HG02884 (cell line): ENCODE measurements around the gene RARRES2.
"Not testable (repeated sequence)": the region's sequence is repeated elsewhere in the genome, so short reads cannot be mapped to it uniquely, and the experiment has no call there.

ENCODE experiments used
- ATAC-seq: cut with Tn5 transposase; IDR thresholded peaks from one replicate; pipeline ENCODE4 v1.9.1; 2021; ENCODE audit warnings: mild to moderate bottlenecking, moderate library complexity; ENCODE audit not compliant: unreplicated experiment

The RARRES2 gene

GRCh38 chr7:150341263-150342120 lies at the start of gene RARRES2:
RARRES2 (minus strand) TSS chr7:150341629; CDS start chr7:150340609, 1,020 bp downstream.
- no peak for ATAC-seq

DNA sequence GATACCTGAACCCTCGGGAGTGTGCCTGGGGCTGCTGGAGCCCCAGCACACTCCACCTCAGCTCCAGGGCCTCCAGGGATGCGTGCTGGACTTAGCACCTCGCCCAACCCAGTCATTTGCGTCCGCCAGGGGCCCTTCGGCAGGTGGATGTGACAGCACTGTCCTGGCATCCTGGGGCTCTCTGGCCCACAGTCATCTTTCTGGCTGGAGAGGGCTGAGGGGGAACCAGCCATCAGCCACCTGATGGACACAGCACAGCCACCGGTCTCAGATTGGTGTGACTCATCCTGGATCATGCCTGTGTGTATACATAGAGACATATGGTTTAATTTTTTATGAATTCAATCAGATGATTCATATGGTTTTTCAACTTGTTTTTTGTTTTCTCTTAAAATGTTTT lies 48.8 kb upstream of the RARRES2 start:
- ATAC-seq: no peak

GRCh38 chr7:150389532-150389816 lies 48.0 kb upstream of the RARRES2 start:
- no peak for ATAC-seq

GRCh38 chr7:150388709-150389531 lies 47.5 kb upstream of the RARRES2 start:
- ATAC-seq: no peak

DNA sequence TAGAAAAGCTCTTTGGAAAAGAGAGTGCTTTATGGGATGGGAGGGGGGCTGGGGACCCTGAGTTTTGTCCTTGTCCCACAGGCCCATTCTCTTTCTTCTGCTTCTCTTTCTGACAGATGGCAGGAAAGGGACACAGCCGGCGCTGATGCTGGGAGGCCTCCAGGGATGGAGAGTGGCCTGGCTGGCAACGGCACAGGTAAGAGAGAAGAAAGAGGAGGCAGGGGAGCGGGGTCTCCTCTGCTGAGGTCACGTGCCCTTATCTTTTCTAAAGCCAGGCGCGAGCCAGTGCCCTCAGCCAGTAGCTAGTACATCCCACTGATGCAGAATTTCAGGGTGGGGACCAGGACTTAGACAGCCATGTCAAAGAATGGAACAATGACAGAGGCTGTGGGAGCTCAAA lies 46.9 kb upstream of the RARRES2 start:
- ATAC-seq: no peak

DNA sequence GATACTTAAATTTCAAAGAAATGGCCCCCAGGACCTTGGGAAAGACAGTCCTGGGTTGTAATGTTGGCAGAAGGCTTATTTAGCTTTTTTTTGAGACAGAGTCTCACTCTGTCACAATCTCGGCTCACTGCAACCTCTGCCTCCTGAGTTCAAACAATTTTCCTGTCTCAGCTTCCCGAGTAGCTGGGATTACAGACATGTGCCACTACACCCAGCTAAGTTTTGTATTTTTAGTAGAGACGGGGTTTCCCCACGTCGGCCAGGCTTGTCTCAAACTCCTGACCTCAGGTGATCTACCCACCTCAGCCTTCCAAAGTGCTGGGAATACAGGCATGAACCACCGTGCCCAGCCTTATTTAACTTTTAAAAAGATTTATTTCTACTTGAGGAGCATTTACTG lies 44.5 kb upstream of the RARRES2 start:
- ATAC-seq: not testable (repeated sequence)

GRCh38 chr7:150385302-150385723 lies 43.9 kb upstream of the RARRES2 start:
- ATAC-seq: no peak

DNA sequence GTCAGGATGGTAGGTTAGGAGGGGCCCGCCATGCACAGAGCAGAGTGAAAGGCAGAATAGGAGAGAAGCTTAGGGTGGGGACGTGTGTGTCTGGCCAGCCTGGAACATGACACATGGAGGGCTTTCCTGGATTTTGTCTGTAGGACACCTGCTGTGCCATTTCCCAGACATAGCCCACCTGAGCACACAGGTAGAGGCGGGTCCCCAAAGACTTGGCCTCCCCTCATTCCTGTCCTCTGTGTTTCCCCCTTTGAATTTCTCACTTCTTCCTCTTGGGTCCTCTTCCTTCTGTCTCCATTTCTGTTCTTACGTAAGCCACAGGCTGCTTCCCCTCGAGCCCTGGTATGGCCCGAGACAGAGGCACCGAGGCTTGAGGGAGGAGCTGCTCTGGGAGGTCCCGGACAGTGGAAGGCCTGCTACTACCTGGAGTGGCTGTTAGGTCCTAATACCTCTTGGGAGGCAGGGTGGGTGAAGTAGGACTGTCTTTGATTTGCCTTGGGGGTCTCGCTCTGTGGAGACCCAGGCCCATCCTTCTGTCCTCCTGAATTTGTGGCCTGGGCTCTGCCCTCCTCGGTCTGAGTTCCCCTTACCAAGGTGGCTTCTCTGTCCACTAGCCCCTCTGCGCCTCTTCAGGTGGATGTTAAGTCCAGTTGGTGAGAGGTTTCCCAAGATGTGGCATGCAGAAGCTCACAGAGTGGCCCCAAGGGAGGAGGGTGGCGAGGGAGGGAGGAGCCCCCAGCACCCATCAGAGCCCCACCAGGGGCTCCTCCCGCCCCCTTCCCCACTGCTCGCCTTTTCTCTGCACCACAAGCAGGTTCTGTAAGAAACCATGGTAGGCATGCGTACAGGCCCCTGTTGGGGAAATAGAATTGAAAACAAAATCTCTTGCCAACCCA lies 43.2 kb upstream of the RARRES2 start:
- no peak for ATAC-seq

- ATAC-seq: no peak
Measured at GRCh38 chr7:150383710-150384397, 42.4 kb upstream of the RARRES2 start.

DNA sequence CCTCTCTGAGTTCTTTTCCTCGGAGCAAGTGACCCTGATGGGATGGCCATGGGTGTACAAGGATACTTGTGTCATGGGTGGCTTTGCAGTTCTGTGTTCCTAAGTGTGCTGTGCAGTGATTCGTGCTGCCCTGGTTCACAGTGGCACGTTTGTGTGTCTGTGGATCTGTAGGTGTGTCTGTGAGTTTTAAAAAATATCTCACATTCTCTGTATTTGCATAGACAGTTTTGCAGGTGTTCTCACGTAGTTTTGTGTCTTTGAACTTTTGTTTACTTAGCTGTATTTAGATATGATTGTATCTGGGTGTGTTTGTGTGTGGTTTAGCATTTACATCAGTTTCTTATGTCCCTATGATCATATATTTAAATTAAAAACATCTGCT lies 41.4 kb upstream of the RARRES2 start:
- no peak for ATAC-seq

GRCh38 chr7:150382123-150382843 lies 40.9 kb upstream of the RARRES2 start:
- ATAC-seq: no peak

- no peak for ATAC-seq
Measured at GRCh38 chr7:150381785-150382122, 40.3 kb upstream of the RARRES2 start.

DNA sequence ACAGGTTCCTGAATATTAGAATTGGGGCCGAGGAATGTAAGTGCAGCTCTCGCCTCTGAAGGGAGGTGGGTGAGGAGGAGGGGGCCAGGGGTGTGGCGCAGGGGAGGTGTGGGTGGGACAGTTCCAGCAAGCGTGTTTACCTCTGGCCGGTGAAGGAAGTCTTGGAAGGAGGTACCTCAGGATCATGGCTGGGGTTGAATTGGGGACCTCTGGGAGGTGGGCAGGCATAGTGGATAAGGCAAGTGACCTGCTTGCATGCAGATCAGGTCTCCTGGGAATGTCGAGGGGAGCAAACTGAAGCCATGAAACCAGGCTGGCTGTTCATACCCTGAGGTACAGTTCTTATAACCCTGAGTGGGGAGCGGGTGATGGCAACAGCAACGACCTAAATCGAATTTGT lies 39.7 kb upstream of the RARRES2 start:
- no peak for ATAC-seq

DNA sequence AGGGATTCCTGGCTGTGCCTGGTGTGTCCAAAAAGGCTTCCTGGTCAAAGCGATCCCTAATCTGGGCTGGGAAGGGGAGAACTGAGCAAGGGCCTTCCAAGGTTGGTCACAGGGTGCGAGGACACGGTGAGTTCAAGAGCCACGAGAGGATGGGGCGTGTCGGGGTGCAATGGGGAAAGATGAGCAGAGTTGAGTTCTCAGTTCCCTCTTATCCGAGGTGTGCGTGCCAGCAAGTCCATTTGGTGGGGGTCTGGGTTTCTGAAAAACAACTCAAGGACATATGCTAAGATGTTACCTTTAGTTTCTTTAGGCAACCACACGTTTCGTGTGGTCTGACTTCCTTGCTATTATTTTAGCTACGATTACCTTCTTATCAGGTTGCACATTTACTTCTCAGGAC lies 39.0 kb upstream of the RARRES2 start:
- peak; percentile 20 for ATAC-seq

DNA sequence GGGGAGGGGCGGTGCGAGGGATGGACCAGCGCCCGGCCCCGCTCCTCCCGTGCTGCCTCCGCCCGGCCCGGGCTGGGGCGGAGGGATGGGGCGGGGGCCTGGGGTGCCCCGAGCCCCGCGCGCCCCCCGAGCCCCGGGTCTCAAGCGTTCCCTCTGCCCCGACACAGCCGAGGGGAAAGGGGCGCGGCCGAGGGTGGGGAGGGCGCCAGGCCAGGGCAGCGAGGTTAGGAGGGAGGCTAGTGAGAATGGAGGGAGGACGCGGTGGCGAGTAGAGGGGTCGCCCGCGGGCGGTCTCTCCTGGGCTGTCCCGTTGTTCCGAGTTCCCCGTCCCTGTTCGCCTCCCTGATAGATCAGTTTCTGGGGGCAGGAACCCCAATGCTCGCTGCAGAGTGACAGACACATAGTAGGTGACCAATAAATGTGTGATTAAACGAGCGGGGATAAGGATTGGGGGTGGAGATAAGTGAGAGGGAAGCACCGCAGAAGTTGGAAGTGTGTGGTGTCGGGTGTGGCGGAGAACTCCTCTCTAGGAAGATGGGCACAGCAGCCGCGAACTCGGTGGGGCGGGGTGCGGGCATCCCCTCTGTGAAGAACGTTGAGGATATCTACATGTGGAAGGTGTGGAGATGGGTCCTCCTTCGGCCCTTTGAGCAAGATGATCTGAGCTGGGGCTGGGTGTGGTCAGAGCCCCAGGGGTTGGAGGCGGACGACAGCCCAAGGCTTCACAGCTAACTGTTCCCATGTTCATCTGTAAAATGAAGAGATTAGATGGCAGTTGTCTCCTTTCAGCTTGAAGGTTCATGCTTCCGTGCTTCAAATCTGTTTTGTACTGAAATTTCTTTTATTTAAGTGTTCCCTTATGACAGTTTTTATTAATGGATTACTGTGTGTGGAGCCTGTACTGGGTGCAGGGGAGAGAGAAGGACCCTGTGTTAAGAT lies 38.3 kb upstream of the RARRES2 start:
- peak; percentile 1 for ATAC-seq

- ATAC-seq: peak; percentile 72
Measured at GRCh38 chr7:150378853-150379440, 37.5 kb upstream of the RARRES2 start, which contains the start of gene ZNF775. ZNF775 (plus strand) TSS chr7:150379330; CDS start chr7:150388471, 9,141 bp downstream.

DNA sequence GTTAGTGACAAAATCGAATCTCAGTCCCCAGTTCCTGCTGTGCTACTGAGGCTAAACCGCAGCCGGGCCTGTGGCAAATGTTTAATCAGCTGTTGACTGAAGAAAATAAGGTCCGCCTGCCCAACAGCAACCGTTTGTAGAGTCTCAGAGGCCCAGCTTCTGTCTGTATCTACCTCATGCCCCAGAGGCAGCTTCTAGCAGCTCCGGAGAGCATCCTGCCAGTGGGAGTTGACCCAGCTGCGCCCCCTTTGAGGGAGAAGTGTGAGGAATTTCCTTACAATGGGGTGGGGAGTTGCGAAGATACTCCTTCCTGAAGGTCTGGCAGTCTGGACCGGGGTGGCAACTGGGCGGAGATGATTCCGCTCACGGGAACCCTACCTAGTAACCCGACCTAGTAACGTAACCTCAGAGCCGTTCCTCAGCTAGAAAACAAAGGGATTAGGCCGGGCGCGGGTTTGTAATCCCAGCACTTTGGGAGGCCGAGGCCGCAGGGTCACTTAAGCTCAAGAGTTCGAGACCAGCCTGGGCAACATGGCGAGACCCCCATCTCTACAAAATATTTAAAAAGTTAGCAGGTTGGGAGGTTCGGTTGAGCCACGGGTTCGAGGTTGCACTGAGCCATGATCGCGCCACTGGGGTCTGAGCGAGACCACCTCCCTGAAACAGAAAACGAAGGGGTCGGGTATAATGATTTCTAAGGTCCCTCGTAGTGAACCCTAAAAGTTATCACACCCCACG lies 36.9 kb upstream of the RARRES2 start:
- ATAC-seq: no peak

- ATAC-seq: no peak
Measured at GRCh38 chr7:150377635-150378034, 36.2 kb upstream of the RARRES2 start.
